ENCODE results near the gene MAGI1.

Gene MAGI1

DNA sequence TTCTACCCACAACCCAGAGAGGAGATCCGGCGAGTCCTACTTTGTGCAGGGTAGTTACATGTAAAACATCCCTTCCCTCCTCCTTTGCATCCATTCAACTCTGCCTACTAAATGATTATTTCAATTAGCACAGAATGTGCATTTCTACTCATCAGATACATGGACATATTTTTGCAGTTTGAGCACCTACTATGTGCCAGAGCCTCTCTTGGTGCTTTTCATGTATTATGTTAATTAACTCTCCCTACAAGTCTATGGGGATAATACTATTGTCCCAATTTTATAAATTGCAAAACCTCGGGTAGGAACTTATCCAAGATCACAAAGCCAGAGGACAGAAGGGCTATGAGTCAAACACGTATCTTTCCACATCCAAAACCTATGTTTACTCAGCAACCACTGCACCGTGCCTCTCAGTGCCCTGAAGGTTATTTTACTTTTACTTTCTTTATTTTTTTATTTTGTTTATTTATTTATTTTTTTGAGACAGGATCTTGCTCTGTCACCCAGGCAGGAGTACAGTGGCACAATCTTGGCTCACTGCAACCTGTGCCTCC is 432.8 kb downstream of the MAGI1 start:
- no peak for DNase-seq

DNA sequence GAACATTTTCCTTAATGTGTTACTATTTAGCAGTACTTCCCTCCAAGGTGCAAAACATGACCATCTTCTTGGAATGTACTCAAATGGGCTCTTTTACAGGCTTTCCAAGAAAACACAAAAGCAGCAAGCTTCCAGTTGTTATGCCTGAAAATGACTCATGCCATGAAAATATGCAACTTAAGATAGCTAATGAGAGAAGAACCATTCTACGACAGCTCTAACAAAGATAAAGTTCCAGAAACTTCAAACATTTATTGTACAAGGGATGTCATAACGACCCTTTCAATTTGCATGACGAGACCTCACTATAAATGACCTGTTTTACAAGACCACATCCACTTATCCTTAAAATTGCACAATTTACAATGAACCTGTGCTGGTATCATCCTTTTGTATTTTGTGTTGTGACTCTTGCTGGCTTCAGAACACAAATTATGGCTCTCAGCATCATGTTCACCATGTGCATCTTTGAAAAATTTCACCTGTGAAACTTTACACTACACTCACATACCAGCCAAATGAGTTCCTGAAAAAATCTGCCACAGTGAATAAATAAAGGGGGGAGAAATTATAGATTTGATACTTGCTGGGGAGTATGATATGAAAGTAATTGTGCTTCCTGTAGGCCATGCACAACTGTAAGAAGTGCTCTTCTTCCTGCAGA is 433.7 kb downstream of the MAGI1 start:
- DNase-seq: no peak

DNA sequence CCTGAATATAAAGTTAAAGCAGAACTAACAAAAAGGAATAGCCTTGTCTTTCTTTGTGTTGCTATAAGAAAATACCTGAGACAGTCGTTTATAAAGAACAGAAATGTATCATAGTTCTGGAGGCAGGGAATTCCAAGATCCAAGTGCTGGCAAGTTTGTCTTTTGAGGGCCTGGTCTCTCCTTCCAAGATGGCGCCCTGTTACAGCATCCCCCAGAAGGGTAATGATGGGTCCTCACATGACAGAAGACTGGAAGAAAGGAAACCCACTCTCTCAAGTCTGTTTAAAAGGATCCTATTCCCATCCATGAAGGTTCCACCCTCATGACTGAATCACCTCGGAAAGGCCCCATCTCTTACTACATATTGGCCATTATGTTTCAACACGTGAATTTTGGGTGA is 435.1 kb downstream of the MAGI1 start:
- DNase-seq: no peak

DNA sequence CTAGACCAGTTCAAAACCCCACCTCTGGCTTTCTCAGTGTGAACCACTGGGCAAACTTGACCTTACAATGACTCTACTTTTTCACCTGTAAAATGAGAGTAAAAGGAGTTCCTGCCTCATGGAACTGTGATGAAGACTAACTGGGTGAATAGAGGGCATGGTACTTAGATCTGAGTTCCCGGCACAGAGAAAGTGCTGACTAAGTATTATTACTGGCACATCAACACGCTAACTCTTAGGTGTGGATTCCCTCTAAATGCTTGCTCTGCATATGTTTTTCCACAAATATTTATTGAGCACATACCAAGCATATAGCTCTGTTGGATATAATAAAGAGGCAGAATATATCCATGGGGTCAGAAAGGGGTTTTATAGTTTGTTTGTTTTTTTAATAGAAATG is 437.8 kb downstream of the MAGI1 start:
- DNase-seq: no peak

DNA sequence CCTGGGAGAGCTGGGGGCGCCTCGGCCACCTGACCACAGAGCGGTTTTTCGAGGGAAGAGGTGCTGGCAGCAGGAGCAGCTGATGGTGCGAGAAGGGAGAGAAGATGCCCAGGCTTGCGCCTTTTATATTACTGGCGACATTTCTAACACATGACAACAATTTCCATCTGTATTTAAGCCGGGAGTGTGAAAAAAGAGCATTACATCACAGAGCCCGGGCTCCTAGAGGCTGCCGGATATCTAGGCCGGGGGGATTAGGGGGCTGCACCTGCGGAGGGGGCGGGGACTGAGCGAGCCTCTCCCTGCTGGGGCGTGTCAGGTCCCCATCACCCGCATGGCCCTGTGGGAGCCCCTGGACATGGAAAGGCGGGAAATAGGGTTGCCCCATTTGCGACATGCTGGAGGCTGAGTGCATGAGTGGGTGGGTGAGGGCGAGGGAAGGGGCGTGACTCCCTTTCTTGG is 440.7 kb downstream of the MAGI1 start:
- no peak for DNase-seq

DNA sequence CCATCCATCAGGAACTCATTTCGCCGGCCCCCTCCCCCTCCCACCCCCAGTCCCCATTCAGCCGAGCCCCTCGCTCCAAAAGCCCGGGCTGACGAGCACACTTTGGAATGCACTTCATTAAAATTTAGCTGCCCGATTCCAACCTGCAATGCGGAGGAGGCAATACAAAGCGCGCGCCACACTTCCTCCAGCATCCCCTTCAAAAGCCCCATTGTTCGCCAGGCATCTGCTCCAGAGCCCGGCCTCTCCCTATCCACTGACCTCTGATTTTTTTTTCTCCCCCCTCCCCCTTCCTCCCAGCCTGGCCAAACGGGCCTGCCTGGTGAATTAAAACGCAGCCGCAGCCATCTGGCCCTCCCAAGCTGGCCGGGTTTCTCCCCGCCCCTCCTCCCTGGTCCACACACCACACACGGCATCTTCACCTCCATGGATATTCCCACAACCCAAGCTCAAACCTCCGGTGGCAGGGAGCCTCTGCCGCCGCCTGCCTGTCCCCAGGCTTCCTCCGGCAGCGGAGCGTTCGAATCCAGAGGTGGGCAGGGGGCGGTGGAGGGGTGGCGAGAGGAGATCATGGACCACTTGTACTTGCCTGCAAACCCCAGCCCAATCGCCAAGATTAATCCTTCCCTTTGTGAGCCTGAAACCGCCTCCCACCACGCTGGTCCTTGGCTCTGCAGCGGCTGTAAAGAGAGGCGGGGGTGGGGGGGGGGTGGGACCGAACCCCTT is 441.3 kb downstream of the MAGI1 start:
- no peak for DNase-seq

DNA sequence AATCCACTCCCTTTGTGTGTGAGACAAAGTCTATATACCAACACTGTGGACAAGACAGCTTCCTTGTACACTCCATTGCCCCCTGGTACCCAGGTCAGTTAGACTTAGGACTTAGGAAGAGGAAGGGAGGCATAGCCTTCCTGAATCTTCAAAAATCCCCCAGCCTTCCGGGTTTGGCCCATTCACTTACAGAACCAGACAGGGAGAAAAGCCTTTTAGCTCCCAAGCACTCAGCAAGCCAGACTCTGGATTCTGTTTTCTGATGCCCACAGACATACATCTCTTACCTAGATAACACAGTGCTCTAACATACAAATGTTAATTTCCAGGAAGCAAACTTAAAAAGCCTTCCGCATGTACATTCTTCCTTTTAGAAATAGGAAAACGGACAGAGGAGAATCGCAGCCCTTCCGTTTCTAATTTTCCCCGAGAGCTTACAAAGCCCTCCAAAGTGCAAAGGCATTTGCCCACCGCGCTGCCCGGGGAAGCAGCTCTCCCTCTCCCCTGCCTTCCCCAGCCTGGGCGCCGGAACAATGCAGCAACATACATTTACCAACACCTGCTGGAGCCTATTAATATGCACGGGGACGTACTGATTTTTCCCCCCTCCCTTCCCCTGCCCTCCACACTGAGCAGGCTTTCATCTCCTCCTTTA is 442.0 kb downstream of the MAGI1 start:
- no peak for DNase-seq

DNA sequence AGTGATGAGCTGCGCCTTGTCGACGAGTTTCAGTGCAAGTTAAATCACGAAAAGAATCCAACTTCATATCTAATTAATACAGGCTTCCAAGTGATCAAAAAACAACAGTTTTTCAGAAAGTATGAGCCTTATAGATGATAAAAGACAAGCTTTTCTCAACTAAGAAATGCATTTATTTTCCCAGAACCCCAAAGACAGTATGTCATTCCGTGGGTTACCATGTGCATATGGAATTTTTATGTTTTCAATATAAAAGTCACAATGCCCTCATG is 442.8 kb downstream of the MAGI1 start:
- no peak for DNase-seq

DNA sequence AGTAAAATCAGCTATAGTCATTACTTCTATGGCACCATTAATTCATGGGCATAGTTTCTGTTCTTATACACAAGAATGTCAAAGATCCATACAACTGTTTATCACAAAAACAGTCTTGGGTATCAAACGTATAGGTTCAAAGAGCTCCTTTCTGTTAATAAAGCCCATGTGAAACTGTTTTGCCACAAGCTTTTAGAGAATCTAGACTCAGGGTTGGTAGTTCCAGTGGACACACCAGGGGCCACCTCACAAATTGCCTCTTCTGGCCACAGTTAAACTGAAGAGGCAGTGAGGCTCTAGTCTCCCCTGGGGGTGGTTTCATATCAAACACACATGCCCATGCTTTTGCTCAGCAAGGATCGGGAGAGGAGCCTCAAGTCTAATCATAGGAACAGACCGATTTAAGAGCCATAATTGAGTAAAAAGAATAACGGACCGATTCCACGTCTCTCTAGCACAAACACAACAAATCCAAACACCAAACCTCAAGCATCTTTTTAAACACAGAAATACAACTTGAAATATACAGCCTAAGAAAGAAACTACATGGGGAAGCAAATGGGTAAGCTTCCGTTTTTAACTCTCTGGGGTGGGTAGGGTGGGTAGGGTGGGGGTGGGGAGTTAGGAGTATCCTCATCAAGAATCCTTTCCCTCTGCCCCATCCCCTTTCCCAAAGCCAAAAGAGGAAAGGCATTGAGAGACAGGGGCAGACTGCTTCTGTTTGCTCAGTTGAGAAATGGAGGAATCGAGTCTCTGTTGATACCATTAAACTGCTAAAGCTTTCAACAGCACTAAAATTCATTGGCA is 443.3 kb downstream of the MAGI1 start:
- DNase-seq: no peak

DNA sequence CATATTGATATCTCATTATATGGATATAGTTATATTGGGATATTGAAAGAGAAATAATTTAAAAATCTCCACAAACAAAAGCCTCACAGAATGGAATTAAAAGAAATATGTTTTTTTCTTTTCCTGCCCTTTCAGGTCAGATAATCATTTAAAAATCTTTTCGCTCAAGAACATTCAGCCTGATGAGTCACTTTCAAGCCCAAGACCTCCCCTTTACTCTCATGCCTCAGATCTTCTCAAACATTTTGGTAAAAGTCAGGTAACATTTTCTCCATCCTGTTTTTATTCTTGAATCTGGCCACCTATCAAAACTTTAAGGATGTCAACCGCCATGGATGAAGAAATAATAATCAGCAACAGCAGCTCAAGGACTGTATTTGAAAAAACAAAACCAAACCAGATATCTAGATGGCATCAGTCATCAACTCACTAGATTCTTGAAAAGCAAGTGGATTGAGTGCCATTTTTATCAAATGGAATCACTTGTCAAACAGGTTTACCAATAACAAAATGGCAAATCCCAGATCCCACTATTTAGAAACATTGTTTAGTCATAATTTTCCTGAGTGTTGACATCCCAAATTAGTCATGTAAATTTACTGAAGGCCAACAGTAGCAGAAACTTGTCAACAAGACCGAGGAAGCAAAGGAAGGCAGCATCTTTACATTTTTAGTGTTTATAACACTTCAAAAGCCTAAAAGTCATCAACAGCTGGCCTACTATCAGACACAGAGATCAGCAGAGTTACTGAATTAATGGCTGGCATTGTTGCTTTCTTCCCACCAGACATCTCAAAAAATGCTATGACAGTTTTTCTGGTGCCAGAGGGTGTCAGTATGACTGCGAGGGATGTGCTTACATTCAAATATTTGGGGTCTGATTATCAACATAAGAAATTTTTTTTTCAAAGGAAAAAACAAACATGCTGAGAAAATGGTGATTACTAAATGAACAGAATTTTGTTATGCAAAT is 444.7 kb downstream of the MAGI1 start:
- DNase-seq: no peak

DNA sequence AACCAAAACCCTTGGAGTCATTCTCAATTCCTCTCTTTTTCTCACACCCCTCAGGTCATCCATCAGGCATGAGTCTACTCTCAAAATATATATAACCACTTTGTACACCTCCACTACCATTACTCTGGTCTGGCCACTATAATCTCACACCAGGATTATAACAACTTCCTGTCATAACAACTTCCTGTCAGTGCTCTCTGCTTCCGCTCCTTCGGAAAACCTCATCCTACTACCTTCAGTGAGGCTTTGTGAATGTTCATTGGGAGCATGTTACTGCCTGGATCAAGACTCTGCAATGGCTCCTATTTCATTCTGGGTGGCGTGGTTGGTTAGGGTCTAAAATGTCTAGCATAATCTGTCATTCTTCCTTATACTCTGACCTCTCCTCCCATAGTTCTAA is 447.4 kb downstream of the MAGI1 start:
- no peak for DNase-seq

DNA sequence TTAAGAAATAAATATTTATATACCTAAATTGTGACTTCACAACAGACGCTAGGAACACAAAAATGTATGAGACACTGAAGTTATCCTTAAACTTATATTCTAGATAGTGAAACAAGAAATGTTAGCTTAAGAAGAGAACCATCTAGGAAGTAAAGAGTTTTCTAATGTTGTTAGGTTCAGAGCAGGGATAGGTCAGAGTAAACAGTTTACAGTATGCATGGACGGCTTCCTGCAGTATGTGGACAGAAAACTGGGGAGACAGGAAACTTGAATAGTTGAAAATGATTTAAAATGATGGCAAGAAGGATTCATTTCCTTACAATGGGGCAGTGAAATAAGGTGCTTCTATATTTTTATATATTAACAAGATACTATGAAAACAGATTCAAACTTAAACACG is 449.8 kb downstream of the MAGI1 start:
- DNase-seq: no peak

DNA sequence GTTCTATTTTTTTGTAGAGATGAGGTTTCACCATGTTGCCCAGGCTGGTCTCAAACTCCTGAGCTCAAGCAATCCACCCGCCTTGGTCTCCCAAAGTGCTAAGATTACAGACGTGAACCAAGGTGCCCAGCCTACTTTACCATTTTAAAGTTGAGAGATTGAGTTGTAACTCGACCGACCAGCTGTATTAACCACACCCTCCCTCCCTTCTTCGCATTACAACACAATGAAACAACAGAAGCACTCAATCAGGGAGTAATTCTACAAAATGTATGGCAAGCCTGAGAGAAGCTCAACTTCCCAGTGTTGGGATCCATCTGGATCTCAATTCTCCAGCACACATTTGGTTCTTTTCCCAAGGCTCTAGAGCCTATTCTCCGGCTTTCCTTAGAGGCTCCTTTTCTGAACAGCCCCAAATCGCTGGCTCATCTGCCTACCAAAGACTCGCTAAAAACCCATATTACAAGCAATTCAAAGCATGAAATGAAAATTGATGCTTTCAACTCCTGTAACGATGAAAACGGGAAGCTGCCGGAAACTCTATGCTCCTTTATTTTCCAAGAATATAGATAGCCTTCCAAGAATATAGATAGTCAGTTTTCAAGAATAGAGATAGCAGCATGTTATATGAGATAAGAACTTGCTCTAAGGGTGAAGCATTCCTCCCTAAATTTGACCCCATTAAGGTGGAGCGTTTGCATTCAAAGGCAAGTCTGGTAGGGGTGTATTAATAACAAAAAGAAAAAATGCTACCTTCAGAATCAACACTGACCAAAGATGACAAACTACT is 450.9 kb downstream of the MAGI1 start:
- DNase-seq: no peak

DNA sequence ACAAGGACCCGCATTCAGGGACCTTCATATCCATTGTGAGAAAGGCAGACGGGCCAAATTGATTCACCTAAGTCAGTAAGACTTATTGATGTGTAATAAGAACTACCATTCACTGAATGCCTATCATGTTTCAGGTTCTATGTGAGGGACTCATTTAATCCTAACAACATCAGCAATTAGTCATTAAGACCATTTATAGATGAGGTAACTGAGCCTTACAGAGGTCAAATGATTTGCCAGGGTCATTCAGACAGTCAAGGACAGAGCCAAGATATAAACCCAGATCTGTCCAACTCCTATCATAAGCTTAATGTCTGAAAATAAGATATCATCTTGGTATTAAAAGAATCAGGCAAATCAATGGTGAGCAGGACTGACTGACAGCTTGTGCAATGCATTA is 453.8 kb downstream of the MAGI1 start:
- DNase-seq: no peak

DNA sequence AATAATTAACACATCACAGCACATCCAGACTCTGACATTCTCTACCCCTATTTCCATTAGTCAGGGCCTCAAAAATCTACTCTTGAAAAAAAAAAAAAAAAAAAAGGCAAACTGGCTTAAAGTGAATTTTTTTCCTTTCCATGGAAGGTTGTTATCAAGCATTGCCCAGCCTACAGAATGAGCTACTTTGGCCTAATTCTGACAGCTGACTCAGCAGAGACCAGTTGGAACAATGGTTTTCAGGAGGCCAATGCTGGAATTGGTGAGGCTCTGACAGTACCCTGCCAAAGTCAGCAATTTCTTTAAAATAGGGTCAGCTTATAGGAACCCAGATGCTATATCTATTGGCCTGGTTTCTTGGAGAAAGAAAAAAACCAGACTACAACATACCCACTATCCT is 454.7 kb downstream of the MAGI1 start:
- no peak for DNase-seq

DNA sequence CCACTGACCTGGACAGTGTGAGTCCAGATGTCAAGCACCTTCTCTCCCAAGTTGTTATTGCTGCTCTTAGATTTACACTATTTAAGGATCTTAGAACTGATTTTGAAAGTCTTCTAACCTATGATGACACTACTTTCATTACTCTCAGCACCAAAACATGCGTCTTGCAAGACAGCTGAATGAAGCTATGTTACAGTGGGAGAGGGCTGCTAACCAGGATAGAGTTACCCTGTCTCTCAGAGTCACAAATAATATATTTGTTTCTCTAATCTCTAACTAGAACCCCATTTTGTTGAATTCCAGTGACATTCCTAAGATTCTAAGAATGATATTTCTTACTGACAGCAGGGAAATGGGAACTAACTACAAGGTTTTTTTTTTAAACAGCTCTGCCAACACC is 455.5 kb downstream of the MAGI1 start:
- no peak for DNase-seq

DNA sequence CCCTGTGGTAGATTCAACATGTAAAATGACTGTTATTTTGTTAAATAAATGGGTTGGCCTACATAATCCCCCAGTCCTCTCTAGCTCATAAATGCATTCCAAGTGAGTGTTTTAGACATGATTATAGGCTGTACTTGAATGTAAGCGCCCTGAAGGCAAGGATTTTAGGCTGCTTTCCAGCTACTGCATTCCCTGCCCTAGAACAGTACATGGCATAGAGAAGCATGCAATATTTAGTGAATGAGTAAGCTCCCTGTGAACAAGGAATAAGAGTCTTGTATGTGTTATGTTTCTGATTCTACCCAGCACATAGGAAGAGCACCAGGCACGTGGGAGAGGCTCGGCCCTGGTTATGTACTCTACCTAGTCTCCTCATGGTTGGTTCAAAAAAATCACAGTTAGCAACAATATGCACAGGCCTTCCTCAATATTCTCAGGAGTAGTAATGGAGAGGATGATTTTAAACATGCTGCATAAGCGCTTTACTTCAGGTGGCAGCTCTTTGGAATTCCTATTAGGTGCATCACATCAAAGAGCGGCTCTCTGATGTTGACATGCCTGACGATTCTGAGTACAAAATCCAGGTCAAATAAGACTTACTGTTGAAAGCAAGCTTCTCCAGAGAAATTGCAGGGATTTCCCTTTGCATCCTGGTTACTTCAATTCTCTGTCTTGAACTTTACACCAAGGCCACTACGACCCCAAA is 456.6 kb downstream of the MAGI1 start:
- no peak for DNase-seq

DNA sequence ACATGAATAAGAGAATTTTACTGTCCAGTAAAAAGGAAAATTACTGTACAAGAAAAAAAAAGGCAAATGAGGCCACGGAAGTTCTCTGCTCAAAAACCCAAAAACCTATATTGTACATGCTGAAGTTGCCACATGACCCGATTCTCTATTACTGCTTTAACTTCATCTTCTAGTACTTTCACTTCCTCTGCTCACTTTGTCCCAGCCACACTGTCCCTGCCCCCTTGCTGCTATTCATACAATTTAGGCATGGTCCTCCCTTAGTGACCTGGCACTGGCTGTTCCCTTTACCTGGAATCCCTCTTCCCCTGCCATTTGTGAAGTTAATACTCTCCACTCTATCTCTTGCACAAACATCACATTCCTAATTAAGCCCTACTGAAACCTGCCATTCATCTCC is 457.4 kb downstream of the MAGI1 start:
- DNase-seq: no peak

DNA sequence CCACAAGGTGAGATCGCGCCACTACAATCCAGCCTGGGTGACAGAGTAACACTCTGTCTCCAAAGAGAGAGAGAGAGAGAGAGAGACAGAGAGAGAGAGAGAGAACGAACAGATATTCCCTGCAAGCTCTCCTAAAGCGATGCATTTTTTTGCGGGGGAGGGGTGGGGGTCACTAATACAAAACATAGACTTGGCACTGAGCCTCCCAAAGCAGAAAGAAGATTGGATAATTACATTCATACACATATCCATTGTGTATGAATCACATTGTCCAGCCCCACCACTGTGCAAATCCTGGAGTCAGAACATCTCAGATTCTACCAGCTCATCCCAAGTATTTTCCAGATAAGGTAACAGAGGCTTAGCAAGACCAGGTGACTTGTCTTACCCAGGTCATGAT is 459.9 kb downstream of the MAGI1 start:
- no peak for DNase-seq

DNA sequence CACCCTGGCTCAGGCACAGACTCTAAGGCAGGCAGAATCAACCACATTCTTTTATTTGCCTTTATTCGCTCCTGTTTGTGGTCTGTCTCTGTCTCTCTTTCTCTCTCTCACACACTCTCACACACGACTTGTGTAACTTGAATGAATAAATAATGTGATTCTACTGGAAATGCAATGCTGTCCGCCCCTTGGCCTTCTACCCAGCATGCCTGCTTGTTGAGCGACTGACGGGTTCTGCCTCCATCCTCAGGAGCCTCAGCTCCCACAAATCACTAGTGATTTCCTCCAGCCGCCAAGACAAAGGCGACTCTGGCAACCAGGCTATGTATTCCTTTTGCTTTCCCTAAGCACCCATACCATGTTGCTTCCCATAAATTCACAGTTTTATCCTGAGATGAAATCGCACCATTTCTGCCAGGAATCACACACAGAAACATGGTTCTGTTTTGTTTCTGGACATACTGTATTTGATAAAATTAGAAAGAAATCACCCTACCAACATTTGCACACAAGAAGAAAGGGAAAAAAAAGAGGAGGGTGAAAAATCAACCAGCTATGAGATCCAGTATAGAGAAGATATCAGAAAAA is 460.8 kb downstream of the MAGI1 start:
- DNase-seq: no peak
